ES-I3 (cell line): ENCODE measurements around the gene ALDH3B1.

Experiments
- H3K36me3 ChIP-seq: 2 replicates; pipeline ENCODE4 v1.6.1; 2013; ENCODE audit warnings: mild to moderate bottlenecking, low read length, control low read depth, moderate library complexity; ENCODE audit not compliant: insufficient read depth
- H3K4me1 ChIP-seq: 2 replicates; pipeline ENCODE4 v1.6.1; 2013; ENCODE audit warnings: mild to moderate bottlenecking, control low read depth, low read length; ENCODE audit not compliant: insufficient read depth
- H3K9ac ChIP-seq: 2 replicates; pipeline ENCODE4 v1.6.1; 2013; ENCODE audit warnings: low read depth, mild to moderate bottlenecking, low read length, moderate library complexity
- H3K9me3 ChIP-seq: 2 replicates; pipeline ENCODE4 v1.6.1; 2013; ENCODE audit warnings: mild to moderate bottlenecking, low read length, moderate library complexity; ENCODE audit not compliant: control insufficient read depth, insufficient read depth

ALDH3B1 gene

DNA sequence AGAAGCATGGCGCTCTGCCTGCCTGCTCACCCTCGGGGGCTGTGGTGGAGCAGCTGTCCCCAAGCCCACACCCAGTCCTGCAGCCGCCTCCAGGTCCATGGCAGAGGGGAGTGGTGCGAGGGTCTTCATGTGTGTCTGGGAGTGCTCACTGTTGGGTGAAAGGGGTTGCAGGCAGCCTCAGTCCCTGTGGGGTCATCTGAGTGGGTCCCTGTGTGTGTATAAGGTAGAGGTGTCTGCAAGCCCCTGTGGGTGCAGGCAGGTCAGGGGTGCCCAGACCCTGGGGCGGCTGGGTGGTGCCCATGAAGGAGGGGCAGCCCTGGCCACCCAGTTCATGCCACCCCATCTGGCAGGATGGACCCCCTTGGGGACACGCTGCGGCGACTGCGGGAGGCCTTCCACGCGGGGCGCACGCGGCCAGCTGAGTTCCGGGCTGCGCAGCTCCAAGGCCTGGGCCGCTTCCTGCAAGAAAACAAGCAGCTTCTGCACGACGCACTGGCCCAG lies 4.9 kb downstream of the ALDH3B1 start:
- Histone ChIP-seq H3K4me1 (peaks cover 23% of the 10 kb centered on the region; the same call in 1 of the 2 replicates), H3K9me3 (no peaks in the 10 kb centered on the region), H3K36me3 (no peaks in the 10 kb centered on the region), H3K9ac (no peak overlapping the region)

DNA sequence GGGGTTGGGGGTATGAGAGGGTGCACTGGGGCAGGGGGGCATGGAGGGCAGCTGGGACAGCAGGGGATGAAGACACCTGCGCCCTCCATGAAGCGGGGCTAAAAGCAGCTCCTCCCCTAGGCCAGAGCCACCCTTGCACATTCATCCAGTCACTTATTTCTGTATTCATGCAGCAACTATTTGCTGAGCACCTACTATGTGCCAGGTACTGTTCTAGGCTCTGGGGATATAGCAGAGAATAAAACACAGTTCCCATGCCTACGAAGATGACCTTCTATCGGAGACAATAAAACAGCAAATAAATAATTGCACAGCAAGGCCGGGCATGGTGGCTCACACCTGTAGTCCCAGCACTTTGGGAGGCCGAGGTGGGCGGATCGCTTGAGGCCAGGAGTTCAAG lies 5.3 kb downstream of the ALDH3B1 start:
- H3K9ac ChIP-seq, result no peak overlapping the region
- H3K4me1 ChIP-seq, result peaks cover 18% of the 10 kb centered on the region; the same call in 1 of the 2 replicates
- no peaks in the 10 kb centered on the region for H3K36me3 ChIP-seq
- H3K9me3 ChIP-seq, result no peaks in the 10 kb centered on the region

DNA sequence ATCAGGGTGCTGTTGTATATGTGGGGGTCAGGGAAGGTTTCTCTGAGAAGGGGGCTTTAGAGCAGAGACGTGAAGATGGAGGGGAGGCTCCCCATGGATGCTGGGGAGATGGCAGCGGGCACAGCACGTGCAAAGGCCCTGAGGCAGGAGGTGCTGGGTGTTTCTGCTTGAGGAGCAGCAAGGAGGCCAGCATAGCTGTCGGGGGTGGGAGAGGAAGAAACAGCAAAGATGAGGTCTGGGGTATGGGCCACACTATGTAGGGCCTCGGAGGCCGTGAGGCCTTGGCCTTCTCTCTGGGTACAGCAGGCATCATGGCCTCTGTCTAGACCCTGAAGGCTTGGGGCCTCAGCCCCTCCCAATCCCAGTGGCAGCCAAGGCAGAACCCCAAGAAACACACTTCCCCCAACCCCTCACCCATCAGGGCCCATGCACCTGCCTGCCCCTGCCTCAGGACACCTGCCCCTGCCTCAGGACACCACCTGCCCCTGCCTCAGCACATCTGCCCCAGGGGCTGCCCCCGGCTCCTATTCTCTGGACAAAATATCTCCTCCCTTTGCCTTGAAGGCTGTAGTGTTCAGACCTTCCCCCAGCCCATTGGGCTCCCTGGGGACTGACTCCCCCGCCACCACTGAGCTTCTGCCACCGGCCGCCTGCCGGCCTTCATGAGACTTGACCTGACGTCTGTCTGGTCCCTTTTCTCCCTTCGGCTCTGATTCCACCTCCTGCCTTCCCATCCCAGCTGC lies 6.2 kb downstream of the ALDH3B1 start:
- Histone ChIP-seq H3K4me1 (peaks cover 14% of the 10 kb centered on the region; the same call in 1 of the 2 replicates), H3K9me3 (no peaks in the 10 kb centered on the region), H3K36me3 (no peaks in the 10 kb centered on the region), H3K9ac (no peak overlapping the region)

DNA sequence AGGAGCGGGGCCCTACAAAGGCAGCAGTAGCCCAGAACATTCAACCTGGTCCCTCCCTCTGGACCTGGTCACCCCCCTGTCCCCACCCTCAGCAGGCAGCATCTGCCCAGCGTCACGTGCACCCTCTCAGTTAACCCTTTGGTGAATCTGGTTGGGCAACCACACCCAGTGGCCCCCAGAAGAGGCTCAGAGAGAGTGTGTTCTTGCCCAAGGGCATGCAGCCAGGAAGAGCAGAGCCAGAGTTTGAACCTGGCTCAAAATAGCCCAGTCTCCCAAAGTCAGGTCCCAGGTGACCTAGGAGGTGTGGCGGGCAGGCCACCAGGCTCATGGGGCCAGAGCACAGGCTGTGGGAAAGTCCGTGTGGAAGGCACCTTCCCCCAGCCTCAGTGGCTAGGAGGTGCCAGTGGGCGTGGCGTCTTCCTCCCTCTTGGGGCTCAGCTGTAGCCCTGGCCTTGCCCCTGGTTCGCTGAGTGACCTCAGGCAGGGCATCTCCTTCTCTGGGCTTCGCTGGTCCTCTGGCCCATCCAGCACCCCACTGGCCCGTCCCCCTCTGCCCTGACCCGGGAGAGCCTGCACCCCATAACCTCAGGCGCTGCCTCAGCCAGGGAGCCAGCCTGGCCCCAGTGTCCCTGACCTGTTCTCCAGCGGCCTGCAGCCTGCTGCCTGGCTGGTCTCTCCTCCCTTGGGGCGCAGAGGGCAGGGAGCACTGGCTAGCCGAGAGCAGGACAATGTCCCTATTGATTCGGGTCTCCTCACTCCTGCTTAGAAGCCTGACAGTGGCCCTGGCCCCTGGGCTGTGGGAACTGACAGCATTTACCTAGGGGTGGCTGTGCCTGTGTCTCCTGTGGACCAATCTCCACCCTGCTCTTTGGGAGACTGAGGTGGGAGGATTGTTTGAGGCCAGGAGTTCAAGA lies 7.0 kb downstream of the ALDH3B1 start:
- no peak overlapping the region for H3K9ac ChIP-seq
- no peaks in the 10 kb centered on the region for H3K36me3 ChIP-seq
- peaks cover 14% of the 10 kb centered on the region; the same call in 1 of the 2 replicates for H3K4me1 ChIP-seq
- no peaks in the 10 kb centered on the region for H3K9me3 ChIP-seq

GRCh38 chr11:68017980-68018729 lies 8.0 kb downstream of the ALDH3B1 start:
- peaks cover 14% of the 10 kb centered on the region; the same call in 1 of the 2 replicates for H3K4me1 ChIP-seq
- H3K9me3 ChIP-seq, result no peaks in the 10 kb centered on the region
- no peak overlapping the region for H3K9ac ChIP-seq
- no peaks in the 10 kb centered on the region for H3K36me3 ChIP-seq

DNA sequence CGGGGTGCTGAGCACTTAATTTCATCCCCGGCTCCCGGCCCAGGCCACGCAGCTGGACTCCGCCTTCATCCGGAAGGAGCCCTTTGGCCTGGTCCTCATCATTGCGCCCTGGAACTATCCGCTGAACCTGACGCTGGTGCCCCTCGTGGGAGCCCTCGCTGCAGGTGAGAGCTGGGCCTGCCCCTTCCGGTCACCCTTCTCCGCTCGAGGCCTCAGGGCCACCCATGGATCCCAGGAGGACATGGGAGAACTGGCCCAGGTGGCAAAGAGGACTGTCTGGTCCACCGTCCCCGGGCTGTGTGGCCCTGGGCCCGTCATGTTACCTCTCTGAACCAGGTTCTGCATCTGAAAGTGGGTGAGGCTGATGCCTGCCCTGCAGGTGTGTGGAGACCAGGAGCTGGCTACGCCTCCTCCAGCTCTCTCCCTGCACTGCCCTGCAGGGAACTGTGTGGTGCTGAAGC lies 8.6 kb downstream of the ALDH3B1 start:
- Histone ChIP-seq H3K9ac (no peak overlapping the region), H3K36me3 (no peaks in the 10 kb centered on the region), H3K4me1 (peaks cover 14% of the 10 kb centered on the region; the same call in 1 of the 2 replicates)

GRCh38 chr11:68019486-68019885 lies 9.4 kb downstream of the ALDH3B1 start:
- Histone ChIP-seq H3K9me3 (no peaks in the 10 kb centered on the region), H3K9ac (no peak overlapping the region), H3K4me1 (peaks cover 12% of the 10 kb centered on the region; the same call in 1 of the 2 replicates), H3K36me3 (no peaks in the 10 kb centered on the region)

More for the DNA sequence above, 8.6 kb downstream of the ALDH3B1 start:
- H3K9me3 ChIP-seq, result no peaks in the 10 kb centered on the region

DNA sequence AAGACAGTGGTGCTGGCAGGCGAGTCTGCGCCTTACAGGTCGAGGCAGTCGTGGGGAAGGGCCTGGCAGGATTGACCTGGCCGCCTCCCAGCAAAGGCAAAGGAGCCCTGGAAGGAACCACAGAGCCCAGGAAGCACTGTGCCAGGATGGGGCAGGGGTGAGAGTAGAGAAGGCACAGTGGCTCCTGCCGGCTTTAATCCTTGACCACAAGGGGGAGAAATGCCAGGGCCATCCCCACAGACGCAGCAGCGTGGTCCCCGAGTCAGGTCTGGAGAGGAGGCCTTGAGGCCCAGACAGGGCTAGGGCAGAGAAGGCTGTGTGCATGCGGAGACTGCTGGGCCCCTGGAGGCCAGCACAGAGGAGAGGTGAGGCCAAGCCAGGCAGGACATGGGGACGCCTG lies 10.4 kb downstream of the ALDH3B1 start:
- Histone ChIP-seq H3K9me3 (no peaks in the 10 kb centered on the region), H3K36me3 (no peaks in the 10 kb centered on the region), H3K9ac (no peak overlapping the region), H3K4me1 (peaks cover 8% of the 10 kb centered on the region; the same call in 1 of the 2 replicates)

DNA sequence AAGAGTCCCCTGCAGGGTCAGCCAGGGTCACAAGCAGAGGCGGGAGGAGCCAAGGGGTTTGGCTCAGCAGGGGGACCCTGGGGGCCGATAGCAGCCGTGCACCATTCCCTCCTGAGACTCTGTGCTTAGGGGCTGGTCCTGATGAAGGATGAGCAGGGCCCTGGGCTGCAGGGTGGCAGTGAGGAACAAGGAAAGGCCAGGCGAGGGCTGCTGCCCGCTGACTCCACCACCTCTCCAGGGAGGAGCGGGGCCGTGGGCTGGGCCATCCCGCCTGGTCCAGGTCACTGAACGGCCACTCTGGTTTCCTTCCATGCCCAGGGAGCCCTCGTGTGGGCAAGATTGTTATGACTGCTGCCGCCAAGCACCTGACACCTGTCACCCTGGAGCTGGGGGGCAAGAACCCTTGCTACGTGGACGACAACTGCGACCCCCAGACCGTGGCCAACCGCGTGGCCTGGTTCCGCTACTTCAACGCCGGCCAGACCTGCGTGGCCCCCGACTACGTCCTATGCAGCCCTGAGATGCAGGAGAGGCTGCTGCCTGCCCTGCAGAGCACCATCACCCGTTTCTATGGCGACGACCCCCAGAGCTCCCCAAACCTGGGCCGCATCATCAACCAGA lies 11.2 kb downstream of the ALDH3B1 start:
- Histone ChIP-seq H3K9me3 (no peaks in the 10 kb centered on the region), H3K9ac (no peak overlapping the region), H3K4me1 (peaks cover 8% of the 10 kb centered on the region; the same call in 1 of the 2 replicates), H3K36me3 (no peaks in the 10 kb centered on the region)

GRCh38 chr11:68022531-68022930 lies 12.4 kb downstream of the ALDH3B1 start:
- peaks cover 4% of the 10 kb centered on the region; the same call in 1 of the 2 replicates for H3K4me1 ChIP-seq

GRCh38 chr11:68024508-68024907 lies 14.4 kb downstream of the ALDH3B1 start:
- Histone ChIP-seq H3K9me3 (no peaks in the 10 kb centered on the region), H3K4me1 (peaks cover 12% of the 10 kb centered on the region; the same call in 1 of the 2 replicates), H3K9ac (no peak overlapping the region), H3K36me3 (no peaks in the 10 kb centered on the region)

More at GRCh38 chr11:68022531-68022930, 12.4 kb downstream of the ALDH3B1 start:
- no peak overlapping the region for H3K9ac ChIP-seq
- H3K9me3 ChIP-seq, result no peaks in the 10 kb centered on the region
- no peaks in the 10 kb centered on the region for H3K36me3 ChIP-seq

GRCh38 chr11:68025047-68025446 lies 14.9 kb downstream of the ALDH3B1 start:
- H3K9me3 ChIP-seq, result no peaks in the 10 kb centered on the region
- H3K4me1 ChIP-seq, result peaks cover 12% of the 10 kb centered on the region; the same call in 1 of the 2 replicates
- no peaks in the 10 kb centered on the region for H3K36me3 ChIP-seq
- no peak overlapping the region for H3K9ac ChIP-seq

GRCh38 chr11:68026391-68027105 lies 16.4 kb downstream of the ALDH3B1 start:
- Histone ChIP-seq H3K9ac (no peak overlapping the region), H3K4me1 (peaks cover 8% of the 10 kb centered on the region; the same call in 1 of the 2 replicates), H3K36me3 (no peaks in the 10 kb centered on the region), H3K9me3 (no peaks in the 10 kb centered on the region)
